HG02763 (cell line): Measurements from ENCODE around the gene VPS50.

Source experiments
- ATAC-seq: cut with Tn5 transposase; IDR thresholded peaks from one replicate; pipeline ENCODE4 v1.9.1; 2021; ENCODE audit warnings: mild to moderate bottlenecking, moderate library complexity; ENCODE audit not compliant: unreplicated experiment

VPS50 gene, protein sequence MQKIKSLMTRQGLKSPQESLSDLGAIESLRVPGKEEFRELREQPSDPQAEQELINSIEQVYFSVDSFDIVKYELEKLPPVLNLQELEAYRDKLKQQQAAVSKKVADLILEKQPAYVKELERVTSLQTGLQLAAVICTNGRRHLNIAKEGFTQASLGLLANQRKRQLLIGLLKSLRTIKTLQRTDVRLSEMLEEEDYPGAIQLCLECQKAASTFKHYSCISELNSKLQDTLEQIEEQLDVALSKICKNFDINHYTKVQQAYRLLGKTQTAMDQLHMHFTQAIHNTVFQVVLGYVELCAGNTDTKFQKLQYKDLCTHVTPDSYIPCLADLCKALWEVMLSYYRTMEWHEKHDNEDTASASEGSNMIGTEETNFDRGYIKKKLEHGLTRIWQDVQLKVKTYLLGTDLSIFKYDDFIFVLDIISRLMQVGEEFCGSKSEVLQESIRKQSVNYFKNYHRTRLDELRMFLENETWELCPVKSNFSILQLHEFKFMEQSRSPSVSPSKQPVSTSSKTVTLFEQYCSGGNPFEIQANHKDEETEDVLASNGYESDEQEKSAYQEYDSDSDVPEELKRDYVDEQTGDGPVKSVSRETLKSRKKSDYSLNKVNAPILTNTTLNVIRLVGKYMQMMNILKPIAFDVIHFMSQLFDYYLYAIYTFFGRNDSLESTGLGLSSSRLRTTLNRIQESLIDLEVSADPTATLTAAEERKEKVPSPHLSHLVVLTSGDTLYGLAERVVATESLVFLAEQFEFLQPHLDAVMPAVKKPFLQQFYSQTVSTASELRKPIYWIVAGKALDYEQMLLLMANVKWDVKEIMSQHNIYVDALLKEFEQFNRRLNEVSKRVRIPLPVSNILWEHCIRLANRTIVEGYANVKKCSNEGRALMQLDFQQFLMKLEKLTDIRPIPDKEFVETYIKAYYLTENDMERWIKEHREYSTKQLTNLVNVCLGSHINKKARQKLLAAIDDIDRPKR

DNA sequence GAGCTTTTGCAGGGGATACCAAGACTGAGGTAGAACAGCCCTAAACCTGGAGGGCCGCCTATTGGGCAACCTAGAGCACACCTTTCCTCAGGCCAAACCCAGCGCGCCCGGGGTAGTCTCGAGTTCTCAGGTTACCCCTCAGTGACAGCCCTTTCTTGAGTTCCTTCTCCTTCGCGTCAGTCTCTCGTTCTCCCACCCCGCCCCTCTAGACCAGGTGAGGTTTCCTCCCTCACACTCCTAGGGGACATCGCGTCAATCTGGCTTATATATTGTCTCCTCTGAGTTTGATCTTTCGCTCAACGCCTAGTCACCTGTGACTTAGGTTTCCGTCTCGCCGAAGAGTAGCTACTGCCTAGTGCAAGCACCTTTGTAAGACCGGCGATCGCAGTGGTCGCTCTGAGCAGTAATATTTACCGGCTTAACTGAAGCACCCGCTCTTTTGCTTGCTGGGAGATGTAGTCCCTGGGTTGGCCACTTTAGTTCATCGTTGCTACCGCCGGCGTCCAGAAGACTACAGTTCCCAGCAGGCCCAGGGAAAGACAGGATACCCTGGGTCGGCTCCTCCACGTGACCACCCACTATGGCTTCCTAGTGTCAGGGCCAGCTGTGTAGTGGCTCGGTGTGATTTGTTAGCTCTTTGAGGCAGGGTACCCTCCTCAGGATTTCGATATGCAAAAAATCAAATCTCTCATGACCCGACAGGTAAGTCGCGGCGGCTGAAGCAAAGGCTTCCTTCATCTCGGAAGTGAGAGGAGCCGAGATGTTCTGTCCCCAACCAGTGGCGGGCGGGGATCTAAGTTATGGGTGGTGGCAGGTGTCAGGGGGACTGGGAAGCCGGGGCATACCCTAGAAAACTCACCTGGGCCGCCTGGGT, at the start of gene VPS50:
TSS of gene VPS50 (plus strand) at position 568 of the 874 bp plus-strand sequence. CDS start at position 670, 102 bp downstream.
- peak; percentile 99 for ATAC-seq

DNA sequence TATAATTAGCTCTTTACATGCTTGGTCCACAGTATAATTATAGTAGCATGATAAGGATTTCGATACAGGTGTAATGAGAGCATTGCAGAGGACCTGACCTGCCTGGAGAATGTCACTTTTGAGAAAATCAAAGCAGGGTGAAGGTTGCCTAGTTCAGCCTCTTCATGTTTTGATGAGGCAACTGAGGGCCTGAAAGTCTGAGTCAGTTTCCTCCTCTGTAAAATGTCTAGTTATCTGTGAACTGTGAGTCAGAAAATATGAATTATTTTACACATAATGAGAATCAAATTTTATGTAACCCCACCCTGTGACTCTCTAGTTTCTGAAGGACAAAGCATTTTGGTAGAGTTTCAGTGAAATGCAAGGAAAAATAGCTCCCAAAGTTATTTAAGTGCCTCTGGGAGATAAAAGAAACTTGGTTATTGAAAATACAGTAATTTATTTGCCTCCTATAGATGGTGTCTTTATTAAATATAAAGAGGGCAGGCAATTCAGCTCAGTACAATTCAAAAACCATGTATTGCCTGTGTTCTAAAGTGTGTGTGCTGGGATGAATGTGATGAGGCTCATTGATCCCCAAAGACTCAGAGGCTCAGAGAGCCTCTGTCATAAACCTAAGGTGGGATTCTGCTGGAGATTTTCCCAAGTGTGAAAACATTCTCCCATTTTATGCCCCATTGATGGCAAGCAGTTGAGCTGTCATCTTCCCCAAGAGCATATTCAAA, 46.7 kb upstream of the VPS50 start:
- ATAC-seq, result no peak

DNA sequence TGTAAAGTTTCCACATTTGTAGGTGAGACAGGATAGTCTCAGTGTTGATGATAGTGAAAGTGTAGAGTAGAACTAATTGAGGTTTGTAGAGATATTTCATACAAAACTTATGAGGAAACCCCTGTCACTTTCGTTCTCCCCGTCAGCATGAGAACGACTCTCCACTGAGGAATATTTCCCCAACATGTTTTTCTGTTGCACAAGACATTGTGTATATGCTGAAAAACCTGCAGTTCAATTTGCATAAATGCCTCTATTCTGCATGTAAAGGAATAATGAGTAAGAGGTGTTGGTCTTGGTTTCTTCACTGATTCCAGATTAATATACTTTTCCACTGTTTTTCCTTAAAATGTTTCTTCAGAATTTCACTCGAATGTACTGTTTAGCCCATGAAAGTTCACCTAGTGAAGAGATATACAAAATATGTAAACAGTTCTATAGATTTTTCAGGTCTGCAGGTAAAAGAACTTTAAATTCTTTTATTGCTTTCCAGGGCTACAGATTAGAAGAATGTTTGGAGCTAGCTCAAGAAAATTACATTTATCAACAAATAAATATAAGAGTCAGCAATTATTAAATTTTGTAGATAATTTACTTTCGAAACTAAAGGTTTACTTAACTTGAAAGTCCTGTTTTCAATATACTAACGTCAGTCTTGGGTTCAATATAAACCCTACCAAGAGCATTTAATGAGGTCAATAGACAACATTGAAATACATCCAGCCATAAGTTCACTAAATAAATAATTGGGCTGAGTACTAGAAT, 43.1 kb upstream of the VPS50 start:
- no peak for ATAC-seq

DNA sequence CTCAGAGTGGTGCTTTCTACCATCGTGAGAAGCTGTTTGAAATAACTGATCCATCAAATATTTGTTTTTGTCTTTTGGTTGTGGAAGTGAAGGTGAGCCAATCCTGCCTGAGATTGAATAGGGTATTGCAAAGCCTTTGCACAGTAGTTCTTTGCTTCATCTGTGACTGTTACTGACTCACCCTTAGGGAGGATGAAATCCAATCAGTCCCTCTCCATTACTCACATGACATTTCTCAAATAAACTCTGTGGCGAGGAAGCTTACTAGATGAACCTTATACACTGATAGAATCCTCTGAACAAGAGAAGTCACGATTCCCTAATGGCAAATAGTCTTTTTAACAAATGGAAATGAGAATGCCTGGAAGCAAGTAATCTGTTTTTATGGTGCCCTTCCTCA, 37.8 kb upstream of the VPS50 start:
- ATAC-seq, result no peak

DNA sequence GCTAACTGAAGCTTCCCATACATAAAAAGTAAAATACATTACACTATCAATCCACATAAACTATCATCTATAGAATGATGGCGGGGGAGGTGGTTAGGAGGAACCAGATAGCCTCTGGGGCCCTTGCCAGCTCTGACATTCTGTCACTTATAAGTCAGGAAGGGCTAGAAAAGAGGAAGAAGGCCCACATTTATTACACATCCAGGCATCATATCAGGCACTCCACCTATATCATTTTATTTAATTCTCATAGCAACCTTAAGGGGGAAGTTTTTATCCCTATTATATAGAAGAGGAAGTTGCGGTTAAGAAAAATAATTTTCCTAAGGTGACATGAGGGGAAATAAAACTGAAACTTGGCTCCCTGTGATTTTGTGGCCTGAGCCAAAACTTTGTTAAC, 35.8 kb upstream of the VPS50 start:
- ATAC-seq, result no peak

DNA sequence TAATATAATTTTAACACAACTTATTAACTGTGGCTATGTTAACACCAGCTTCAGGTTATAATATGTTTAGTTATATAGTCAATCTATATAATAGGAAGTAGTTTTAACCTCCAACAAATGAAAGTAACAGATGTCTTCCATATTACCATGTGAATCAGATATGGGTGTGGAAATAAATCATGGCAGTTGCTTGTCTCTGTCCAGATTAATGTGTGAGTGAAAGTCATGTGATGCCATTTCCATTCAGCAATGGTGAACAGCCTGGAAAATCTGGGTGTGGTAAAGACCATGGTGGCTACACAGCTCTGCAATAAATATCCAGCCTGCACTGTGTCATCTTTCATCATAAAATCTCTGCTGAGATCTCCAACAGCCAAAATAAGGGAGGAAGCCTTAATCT, 33.7 kb upstream of the VPS50 start:
- no peak for ATAC-seq

DNA sequence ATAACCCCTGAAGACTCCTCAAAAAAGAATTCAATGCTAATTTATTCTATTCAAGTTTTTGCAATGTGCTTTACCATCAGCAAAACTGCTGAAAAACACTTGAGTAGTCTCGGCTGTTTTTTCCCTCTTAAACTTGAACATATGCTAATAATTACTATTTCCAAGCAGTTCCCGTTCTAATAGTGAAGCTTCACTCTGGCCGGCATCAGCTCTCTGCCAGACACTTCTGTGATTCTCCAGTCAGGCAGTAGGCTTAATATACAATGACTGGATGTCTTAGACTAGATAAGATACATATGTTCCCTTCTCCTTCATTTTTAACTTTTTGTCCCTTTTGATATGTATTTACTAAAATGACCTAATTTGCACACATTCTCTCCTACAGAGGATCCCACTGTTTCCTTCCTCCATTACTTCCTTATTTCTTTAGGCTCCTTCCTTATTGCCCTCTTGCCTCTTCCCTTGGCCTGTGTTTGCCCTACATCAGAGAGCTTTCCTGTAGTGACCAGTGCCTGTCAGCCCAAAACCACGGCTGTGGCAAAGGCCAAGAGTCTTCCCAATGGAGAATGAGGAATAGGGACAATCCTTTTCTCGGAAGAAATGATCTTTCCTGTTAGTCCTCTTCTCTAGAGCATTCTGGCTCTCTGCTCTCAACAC, 29.4 kb upstream of the VPS50 start:
- ATAC-seq, result no peak

DNA sequence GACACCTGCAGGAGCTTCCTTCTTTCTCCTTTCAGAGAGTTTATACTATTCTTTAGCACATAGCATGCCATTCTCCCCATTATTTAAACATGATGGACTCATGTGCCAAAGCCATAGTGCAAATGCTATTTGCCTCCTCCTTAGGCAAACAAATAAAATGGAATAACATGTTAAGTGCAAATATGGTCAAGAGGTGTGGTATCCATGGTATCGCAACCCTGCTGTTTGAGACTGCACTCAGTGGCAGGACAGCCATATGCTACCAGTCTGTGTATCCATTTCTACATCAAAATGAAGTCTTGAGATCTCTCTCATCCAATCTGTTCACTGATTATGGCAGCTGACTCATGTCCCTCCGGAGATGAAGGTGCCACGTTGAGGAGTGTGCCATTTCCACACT, 28.7 kb upstream of the VPS50 start:
- no peak for ATAC-seq

DNA sequence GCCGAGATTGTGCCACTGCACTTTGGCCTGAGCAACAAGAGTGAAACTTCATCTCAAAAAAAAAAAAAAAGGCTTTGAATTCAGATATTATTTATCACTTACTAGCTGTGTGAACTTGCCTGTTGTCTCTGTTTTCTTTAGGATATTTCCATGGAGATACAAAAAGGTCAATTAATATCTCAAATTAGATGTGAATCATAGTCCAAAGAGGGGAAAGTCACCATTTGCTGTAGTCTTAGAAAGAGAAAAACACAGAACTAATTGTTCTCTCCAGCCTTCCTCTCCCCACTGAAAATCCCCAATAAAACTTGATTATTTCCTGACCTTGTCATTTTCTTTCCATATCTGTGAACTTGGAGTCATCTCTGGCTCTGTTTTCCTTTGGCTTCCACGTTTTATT, 27.1 kb upstream of the VPS50 start:
- ATAC-seq, result no peak

DNA sequence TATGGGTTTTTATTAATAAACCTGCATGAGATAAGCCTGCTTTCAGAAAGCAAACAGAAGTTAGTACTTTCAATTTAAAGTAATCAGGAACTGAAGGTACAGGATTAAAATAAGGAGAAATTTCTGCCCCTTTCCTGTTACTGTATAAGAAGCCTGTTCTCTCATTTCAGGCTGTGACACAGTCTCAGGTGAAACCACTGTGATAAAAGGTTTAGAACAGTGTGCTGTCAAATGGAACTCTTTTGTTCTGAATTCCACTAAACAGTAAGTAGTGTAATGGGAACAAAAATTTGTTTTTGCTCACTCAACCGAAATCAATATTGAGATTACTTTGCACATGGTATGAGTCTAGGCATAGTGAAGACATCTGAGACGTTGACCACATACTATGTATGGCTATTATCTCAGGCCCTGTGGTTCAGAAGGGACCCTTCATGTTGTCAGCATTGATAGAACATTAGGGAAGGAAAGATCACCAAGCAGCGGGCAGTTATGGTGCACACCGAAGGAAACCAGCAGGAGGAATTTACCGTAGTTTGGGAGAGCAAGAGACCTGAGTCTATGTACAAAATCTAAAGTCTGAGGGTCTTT, 20.8 kb upstream of the VPS50 start:
- no peak for ATAC-seq

DNA sequence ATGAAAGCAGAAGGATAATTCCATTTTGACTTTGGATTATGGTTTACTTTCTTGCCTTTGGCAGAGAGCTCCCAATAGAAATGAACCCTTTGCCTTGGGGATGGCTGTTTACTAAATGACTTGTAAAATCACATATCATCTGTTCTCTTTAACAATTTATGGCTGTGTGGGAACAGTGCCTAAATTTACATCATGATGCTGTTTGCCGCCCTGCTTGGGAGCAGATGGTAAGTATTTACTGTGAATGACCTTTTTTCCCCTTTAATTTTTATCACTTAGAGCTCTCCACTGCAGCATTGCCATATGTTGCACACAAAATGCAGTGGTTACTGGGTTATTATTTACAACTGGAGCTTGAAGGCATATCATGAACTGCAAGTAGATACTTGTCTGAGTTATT, 19.3 kb upstream of the VPS50 start:
- ATAC-seq, result no peak

DNA sequence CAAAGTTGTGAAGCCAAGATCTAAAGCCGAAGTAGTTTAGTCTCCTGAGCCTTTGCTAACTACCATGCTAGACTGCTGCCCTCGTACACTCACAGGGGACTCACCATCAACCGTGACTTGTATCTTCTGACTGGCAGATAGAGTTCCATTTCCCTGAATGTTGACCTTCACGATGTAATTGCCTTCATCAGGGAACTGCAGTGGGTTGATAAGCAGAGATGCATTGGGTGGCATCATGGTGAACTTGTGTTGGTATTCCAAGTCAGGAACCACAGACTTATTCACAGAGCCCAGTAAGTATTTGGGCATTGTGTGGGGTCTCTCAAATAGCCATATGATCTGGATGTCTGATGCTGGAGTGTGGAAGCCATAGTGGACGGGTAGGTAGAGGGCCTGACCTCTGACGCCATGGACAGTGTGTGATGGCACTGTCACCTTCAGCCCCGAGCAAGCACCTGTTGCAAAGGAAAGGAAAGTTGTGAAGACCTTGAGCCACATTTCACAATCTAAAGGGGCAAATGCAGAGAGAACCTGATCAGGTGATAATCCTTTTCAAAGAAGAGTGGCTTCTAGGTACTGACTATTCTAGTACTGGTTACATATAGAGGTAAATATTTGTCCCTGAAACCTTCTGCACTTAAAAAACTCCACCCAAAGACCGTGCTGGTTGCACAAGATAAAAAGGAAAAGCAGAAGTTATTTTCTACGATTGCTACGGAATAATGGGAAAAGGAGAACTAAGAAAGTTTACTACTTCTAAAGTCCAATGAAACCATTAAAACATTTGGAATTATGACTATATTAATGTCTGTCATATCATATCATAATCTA, 13.0 kb upstream of the VPS50 start:
- ATAC-seq, result no peak

DNA sequence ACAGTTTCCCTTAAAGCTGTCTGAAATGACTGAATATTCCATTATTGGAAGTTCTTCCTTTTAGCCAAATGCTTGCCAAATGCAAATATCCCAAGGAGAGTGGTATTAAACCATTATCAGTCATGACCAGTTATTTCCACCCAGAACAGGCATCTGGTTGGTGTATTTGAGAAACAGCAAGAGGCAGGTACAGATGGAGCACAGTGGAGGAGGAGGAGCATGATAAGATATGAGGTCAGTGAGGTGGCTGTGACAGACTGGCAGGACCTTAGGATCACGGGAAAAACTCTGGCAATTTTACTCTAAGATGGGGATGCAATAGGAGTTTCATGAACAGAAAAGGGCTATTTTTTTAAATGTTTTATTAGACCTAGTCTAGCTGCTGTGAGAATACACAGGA, 12.3 kb upstream of the VPS50 start:
- no peak for ATAC-seq

DNA sequence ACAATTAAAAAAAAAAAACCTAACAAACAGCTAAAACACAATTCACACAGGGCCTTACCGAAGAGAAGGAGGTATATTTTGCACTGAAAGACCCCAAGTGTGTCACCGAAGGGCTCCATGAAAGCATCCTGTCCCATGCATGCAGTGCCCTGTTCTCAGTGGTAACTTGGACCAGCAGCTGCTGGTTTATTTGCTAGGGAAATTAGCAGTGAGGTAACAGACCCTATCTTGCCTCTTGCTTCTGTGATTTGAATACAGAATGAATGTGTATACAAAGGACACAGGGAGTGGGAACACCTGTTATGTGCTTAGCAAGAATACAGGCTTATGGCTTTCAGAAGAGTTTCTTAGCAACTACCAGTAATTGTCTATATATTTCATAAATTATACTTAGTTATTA, 5.9 kb upstream of the VPS50 start, which contains the start of gene HEPACAM2:
TSS of gene HEPACAM2 (minus strand) at position 160 of the 400 bp plus-strand sequence.
- ATAC-seq, result no peak

DNA sequence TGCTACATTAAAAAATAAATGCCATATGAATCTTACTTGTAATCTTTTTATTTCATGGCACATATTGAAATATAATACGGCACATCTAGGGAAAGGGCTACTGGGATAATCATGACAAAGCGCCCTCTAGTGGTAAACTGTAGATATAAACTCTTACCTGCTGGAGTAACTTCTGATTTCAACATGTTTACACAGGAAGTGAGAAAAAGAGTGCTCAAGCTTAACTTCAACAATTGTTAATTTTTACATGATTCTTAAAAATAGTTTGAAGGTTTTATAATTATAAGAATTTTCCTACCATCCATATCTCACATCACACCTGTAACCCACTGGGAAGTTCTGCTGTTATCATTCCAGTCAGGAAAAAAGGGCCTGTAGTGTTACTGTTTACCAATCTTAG, 3.9 kb upstream of the VPS50 start:
- ATAC-seq, result no peak

DNA sequence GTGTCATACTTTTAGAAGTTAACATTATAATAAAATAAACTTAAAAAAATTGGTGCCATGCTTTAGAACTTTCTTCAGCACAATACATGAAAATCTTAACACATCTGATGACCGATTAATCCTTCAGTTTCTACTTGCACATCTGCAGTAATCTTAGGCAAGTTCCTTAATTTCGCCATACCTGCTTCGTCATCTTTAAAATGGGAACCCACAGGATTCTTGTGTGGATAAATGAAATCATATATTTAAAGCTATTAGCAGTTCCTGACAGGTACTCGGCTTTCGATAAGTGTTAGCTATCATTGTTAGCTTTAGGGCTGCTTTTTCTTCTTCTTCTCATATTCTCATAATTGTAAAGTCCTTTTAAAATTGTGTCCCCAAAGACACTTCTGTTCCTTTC, 907 bp upstream of the VPS50 start:
- no peak for ATAC-seq

DNA sequence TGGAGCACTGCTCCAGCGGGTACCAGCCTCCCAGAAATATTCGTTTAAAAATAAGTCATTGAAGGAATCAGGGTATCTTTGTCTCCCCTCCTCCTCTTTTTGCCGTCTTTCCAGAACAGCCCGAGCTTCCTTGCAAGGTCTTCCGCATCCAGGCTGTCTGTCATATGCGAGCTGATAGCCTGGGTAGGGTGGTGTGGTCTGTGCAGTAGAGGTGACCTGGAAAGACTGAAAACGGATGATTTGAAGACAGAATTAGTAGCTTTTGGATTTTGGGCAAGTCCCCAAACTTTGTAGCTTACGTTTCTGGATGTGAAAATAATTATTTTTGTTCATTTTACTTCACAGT, 480 bp downstream of the VPS50 start:
- no peak for ATAC-seq

DNA sequence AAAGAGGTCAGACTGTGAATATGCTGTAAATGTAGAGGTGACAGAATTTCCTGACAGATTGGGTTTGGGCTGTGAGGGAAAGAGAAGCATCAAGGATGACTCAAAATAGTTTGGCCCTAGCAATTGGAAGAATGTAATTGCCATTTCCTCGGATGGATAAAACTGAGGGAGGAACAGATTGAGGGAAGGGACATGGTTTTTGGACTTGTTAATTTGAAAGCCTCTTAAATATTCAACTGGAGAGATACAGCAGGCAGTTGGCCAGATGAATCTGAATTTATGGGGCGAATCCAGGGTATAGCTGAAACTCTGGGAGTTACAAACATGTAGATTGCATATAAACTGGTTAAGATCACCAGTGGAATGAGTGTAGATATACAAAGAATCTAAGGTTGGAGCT, 3.4 kb downstream of the VPS50 start:
- no peak for ATAC-seq
